ENCODE data around the gene TNIK. TPM values are rescaled to one million over a fixed set of nuclear protein-coding genes. Genes with fewer than 3 reads are reported as not detected.

TNIK gene
- total and polyA plus RNA-seq, 12 donors = 9.3 to 51.9 (median 35.1) TPM

DNA sequence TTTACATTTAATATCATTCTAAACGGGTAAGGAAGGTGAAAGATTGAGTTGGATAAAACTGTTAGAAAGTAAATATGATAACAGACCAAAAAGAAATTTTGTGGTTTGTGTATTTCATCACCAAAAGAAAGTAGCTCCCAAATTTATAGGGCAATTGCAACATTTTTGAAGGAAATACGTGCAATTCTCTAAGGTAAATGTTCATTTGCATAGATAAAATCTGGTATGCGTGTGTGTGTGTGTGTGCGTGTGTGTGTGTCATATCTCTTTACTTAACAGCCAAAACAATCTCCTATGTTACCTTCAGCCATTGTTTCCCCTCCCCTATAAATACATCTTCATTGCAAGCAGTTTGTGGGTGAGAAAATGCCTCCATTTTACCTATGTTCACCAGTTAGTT, 208.4 kb downstream of the TNIK start:
- no peak for TF ChIP-seq CTCF (IDR thresholded peaks at IDR 0.05)
- peaks cover 0 to 26% (median 0%) of the 10 kb centered on the region in 9 donors for H3K4me1 ChIP-seq
- H3K36me3 ChIP-seq = no peaks in the 10 kb centered on the region
- intact Hi-C loops (cut with DNase I) = no loop called here
- ATAC-seq (no peak), DNase-seq (no peak)
- H3K27me3 ChIP-seq = no peaks in the 10 kb centered on the region
- H3K27ac ChIP-seq = no peak overlapping the region
- WGBS, 2 donors = 80 to 83% methylated on average over 4 of the region's 4 CpGs
- H3K9me3 ChIP-seq = no peaks in the 10 kb centered on the region
- H3K4me3 ChIP-seq = no peak overlapping the region

GRCh38 chr3:171250444-171250843, 209.8 kb downstream of the TNIK start:
- WGBS, 2 donors = 83 to 85% methylated on average over 2 of the region's 2 CpGs
- ATAC-seq (no peak), DNase-seq (no peak)
- no peaks in the 10 kb centered on the region for H3K9me3 ChIP-seq
- H3K27me3 ChIP-seq = no peaks in the 10 kb centered on the region
- H3K27ac ChIP-seq = no peak overlapping the region
- H3K36me3 ChIP-seq = no peaks in the 10 kb centered on the region
- no peak for TF ChIP-seq CTCF (IDR thresholded peaks at IDR 0.05)
- intact Hi-C loops (cut with DNase I) = no loop called here
- no peak overlapping the region for H3K4me3 ChIP-seq
- H3K4me1 ChIP-seq = peaks cover 0 to 15% (median 0%) of the 10 kb centered on the region in 9 donors

GRCh38 chr3:171249245-171249644, 211.0 kb downstream of the TNIK start:
- no peak for DNase-seq
- no peaks in the 10 kb centered on the region for H3K9me3 ChIP-seq
- ATAC-seq = no peak
- no peak for TF ChIP-seq CTCF (IDR thresholded peaks at IDR 0.05)
- intact Hi-C loops (cut with DNase I) = no loop called here
- H3K27me3 ChIP-seq = no peaks in the 10 kb centered on the region
- peaks cover 0 to 3% (median 0%) of the 10 kb centered on the region in 9 donors for H3K4me1 ChIP-seq
- H3K4me3 ChIP-seq = no peak overlapping the region
- H3K27ac ChIP-seq = no peak overlapping the region
- H3K36me3 ChIP-seq = no peaks in the 10 kb centered on the region

GRCh38 chr3:171248426-171249111, 211.6 kb downstream of the TNIK start:
- Histone ChIP-seq H3K9me3 (no peaks in the 10 kb centered on the region), H3K4me3 (no peak overlapping the region), H3K27ac (peak overlapping the region in 1 of 10 donors; percentile 34), H3K4me1 (no peaks in the 10 kb centered on the region), H3K36me3 (no peaks in the 10 kb centered on the region), H3K27me3 (no peaks in the 10 kb centered on the region)
- DNase-seq = no peak
- no peak for TF ChIP-seq CTCF (IDR thresholded peaks at IDR 0.05)
- ATAC-seq = no peak
- WGBS, 2 donors = 80 to 87% methylated on average over 4 of the region's 4 CpGs
- intact Hi-C loops (cut with DNase I) = no loop called here
